Activated B cell treated with CpG ODN at 0.5 μM for 24 hours (primary cell): ENCODE data around the gene GOT1. TPM values are rescaled to one million over a fixed set of nuclear protein-coding genes. Genes with fewer than 3 reads are reported as not detected.

Experiments
- ATAC-seq: fragments of 200-7000 bp; cut with Tn5 transposase; one replicate; pipeline ENCODE4 v1.10.0; 2021; ENCODE audit warnings: low read depth, mild to moderate bottlenecking, moderate library complexity
- CTCF ChIA-PET: fragments of 350-600 bp; sonication (Branson Sonifier 250); formaldehyde crosslinking; loops from one replicate; lab custom pipeline; 2021; ENCODE audit warnings: antibody characterized with exemption; lab: Charles Lee
- POLR2A ChIA-PET: fragments of 350-600 bp; sonication (Branson Sonifier 250); formaldehyde crosslinking; loops from one replicate; lab custom pipeline; 2021; ENCODE audit warnings: antibody characterized with exemption; lab: Charles Lee
- DNase-seq: peaks from one replicate; pipeline ENCODE4 v3.0.0; 2022
- H3K27ac Mint-ChIP-seq: one replicate; pipeline ENCODE4 v1.8.0; 2020; ENCODE audit warnings: mixed read lengths
- H3K27me3 Mint-ChIP-seq: one replicate; pipeline ENCODE4 v1.8.0; 2021; ENCODE audit warnings: mixed read lengths
- H3K36me3 Mint-ChIP-seq: one replicate; pipeline ENCODE4 v1.8.0; 2021; ENCODE audit warnings: low read depth, mixed read lengths
- H3K4me1 Mint-ChIP-seq: one replicate; pipeline ENCODE4 v1.8.0; 2021; ENCODE audit warnings: mixed read lengths
- H3K4me3 Mint-ChIP-seq: one replicate; pipeline ENCODE4 v1.8.0; 2020; ENCODE audit warnings: mild to moderate bottlenecking, mixed read lengths
- H3K9me3 Mint-ChIP-seq: one replicate; pipeline ENCODE4 v1.8.0; 2020; ENCODE audit warnings: mixed read lengths
- CTCF ChIP-seq: fragments of 200-600 bp; IDR thresholded peaks from one replicate; pipeline ENCODE4 v1.8.0; 2022; ENCODE audit warnings: antibody characterized with exemption, mild to moderate bottlenecking
- intact Hi-C: fragments of 100-400 bp; cut with micrococcal nuclease; formaldehyde crosslinking; loops from one replicate; pipeline ENCODE4 v1.15.1; 2024
- total RNA-seq: library from RNA; stranded (reverse); gene quantifications from 2 replicates; pipeline ENCODE4 v1.2.3, GENCODE V29; 2022

Gene GOT1
- total RNA-seq, 1 donor from 2014 or later = 31.4 TPM

- Mint-ChIP-seq H3K27me3 (peaks cover 40% of the 10 kb centered on the region), H3K9me3 (no peaks in the 10 kb centered on the region), H3K36me3 (no peaks in the 10 kb centered on the region), H3K4me3 (no peak overlapping the region), H3K27ac (no peak overlapping the region), H3K4me1 (no peaks in the 10 kb centered on the region)
- POLR2A ChIA-PET = no interaction called here
- ATAC-seq = no peak
- intact Hi-C loops = no loop called here
- DNase-seq = no peak
- no peak for TF ChIP-seq CTCF
- CTCF ChIA-PET = no interaction called here
Measured at GRCh38 chr10:99451981-99452380, 21.6 kb upstream of the GOT1 start.

GRCh38 chr10:99451499-99451788 is 21.0 kb upstream of the GOT1 start:
- intact Hi-C loops = no loop called here
- no peak for TF ChIP-seq CTCF
- Mint-ChIP-seq H3K27ac (no peak overlapping the region), H3K4me3 (no peak overlapping the region), H3K9me3 (no peaks in the 10 kb centered on the region), H3K36me3 (no peaks in the 10 kb centered on the region), H3K4me1 (no peaks in the 10 kb centered on the region), H3K27me3 (peaks cover 38% of the 10 kb centered on the region)
- CTCF ChIA-PET = no interaction called here
- DNase-seq = no peak
- ATAC-seq = no peak
- POLR2A ChIA-PET = no interaction called here

GRCh38 chr10:99450624-99451498 is 20.4 kb upstream of the GOT1 start:
- POLR2A ChIA-PET = no interaction called here
- intact Hi-C loops = no loop called here
- Mint-ChIP-seq H3K4me1 (no peaks in the 10 kb centered on the region), H3K27ac (no peak overlapping the region), H3K9me3 (no peaks in the 10 kb centered on the region), H3K4me3 (no peak overlapping the region), H3K36me3 (no peaks in the 10 kb centered on the region), H3K27me3 (peaks cover 38% of the 10 kb centered on the region)
- CTCF ChIA-PET = no interaction called here
- no peak for TF ChIP-seq CTCF
- DNase-seq = no peak
- no peak for ATAC-seq

GRCh38 chr10:99450156-99450555 is 19.7 kb upstream of the GOT1 start:
- ChIA-PET CTCF (no interaction called here), POLR2A (no interaction called here)
- no peak for DNase-seq
- Mint-ChIP-seq H3K36me3 (no peaks in the 10 kb centered on the region), H3K27me3 (peaks cover 39% of the 10 kb centered on the region), H3K9me3 (no peaks in the 10 kb centered on the region), H3K4me1 (no peaks in the 10 kb centered on the region), H3K27ac (no peak overlapping the region), H3K4me3 (no peak overlapping the region)
- no peak for TF ChIP-seq CTCF
- ATAC-seq = no peak
- intact Hi-C loops = no loop called here

- POLR2A ChIA-PET = no interaction called here
- TF ChIP-seq CTCF = no peak
- Mint-ChIP-seq H3K4me1 (no peaks in the 10 kb centered on the region), H3K36me3 (no peaks in the 10 kb centered on the region), H3K4me3 (no peak overlapping the region), H3K27ac (no peak overlapping the region), H3K9me3 (no peaks in the 10 kb centered on the region), H3K27me3 (peaks cover 43% of the 10 kb centered on the region)
- ATAC-seq (no peak), DNase-seq (no peak)
- intact Hi-C loops = no loop called here
- CTCF ChIA-PET = no interaction called here
Measured at GRCh38 chr10:99449023-99449422, 18.6 kb upstream of the GOT1 start.
